ENCODE results near the gene CCDC117.
"Not testable (repeated sequence)": the region's sequence is repeated elsewhere in the genome, so short reads cannot be mapped to it uniquely, and the experiment has no call there.

Gene CCDC117

DNA sequence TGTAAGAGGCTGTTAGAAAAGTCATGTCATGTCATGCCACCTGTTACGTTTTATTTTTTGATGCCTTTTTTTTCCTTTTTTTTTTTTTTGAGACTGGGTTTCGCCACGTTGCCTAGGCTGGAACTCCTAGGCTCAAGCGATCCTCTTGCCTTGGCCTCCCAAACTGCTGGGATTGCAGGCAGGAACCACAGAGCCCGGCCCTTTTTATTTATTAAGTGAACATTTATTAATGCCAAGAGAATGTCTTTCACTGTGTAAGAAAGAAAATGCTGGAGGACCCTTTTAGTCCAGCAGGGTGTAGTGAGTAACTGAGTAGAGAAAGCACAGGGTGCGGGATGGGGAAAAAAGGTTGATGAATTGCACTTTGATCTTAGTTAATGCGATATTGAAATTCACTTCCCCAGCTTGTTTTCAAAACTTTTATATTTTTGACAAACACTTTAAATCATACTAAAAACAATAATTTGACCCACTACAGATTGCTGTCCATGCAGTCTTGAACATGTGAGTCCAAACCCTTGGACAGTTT is 30.2 kb downstream of the CCDC117 start:
- no peak for DNase-seq

DNA sequence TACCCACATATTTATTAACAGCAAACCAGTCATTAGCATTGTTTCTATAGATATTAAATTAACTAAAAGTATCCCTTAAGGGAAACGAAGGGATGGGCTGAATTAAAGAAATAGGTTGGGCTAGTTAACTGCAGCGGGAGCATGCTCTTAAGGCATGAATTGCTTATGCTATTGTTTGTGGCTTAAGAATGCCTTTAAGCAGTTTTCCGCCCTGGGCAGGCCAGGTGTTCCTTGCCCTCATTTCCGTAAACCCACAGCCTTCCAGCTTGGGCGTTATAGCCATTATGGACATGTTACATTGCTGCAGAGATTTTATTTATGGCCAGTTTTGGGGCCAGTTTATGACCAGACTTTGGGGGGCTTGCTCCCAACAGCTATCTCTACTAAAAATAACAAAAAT is 32.9 kb downstream of the CCDC117 start:
- DNase-seq: not testable (repeated sequence)

DNA sequence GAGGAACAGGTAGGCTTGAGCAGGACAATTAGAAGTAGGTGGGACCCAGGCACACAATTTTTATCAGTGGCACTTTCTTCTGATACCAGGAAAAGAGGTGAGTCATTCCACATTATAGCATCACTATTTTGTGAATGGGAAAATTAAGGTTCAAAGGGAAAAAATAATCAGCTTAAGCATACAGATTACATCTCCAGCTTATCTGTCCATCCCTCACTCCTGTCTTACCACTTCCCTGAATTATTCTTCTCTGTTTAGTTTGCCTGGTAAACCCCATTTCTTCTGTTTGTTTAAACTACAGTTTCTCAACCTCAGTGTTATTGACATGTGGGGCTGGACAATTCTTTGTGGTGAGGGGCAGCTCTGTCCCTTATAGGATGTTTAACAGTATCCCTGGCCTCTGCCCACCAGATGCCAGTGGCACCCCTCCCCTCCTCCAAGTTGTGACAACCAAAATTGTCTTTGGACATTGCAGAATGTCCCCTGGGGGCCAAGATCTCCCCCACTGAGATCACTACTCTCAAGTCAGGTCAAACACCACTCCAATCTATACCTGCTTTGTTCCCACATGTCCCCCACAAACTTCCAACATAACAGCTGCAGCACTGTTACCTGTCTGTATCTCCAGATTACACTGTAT is 36.3 kb downstream of the CCDC117 start:
- DNase-seq: no peak

DNA sequence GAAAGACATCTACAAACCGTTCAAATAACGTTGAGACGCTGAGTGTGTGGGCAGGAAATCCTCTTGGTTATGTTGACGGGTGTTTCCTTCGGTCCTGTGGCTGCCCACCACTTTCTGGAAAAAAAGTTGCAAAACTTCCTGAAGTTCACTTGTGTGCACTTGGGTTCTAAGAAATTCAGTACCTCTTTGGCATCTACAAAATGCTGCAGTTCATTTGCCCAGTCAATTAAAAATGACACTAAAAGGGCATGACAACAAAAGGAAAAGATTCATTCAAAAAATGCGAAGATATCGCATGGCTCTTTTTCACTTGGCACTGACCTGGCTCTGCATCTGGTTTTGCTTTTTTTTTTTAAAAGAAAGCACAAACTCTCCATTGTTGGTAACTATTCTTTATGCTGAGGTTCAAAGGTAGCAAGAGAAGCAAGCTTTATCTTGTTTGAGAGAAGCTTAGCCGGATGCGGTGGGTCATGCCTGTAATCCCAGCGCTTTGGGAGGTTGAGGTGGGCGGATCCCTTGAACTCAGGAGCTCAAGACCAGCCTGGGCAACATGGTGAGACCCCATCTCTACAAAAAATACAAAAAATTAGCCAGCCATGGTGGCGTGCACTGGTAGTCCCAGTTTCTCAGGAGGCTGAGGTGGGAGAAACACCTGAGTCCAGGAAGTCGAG is 38.5 kb downstream of the CCDC117 start:
- DNase-seq: no peak

DNA sequence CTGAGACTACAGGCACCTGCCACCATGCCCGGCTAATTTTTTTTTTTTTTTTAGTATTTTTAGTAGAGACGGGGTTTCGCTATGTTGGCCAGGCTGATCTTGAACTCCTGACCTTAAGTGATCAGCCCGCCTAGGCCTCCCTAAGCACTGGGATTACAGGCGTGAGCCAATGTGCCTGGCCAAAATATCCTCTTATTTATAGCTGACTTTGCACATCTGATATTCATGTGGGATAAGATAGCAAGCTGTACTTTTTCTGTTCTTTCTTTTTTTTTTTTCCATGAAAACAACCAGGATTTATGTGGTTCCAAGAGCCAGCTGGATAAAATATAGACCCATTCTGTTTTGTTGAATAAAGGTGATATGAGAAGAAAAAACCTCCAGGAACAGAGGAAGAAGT is 40.0 kb downstream of the CCDC117 start:
- DNase-seq: no peak

DNA sequence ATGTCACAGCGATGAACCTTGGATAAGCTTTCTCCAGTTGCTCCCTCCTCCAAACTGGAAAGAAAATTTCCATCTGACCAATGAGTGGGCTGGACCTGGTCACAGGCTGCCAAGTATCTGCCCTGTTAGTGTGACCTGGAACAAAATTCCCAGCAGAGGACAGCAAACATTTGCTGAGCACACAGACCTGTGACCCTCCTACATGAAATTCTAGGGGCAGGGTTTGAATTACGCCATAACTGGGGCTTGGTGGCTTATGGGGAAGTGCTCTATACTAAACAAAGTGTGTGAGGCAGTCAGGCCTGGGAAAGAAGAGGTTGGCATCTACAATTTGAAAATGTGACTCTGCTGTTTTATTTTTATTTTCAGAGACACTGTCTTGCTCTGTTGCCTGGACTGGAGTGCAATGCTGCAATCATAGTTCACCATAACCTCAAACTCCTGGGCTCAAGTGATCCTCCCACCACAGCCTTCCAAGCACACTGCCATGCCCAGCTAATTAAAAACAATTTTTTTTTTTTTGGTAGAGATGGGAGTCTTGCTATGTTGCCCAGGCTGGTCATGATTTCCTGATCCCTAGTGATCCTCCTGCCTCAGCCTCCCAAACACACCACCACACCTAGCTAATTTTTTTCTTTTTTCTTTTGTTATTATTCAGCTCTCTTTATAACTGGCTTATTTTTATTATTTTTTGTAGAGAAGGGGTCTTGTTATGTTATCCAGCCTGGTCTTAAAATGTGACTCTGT is 41.5 kb downstream of the CCDC117 start:
- no peak for DNase-seq

DNA sequence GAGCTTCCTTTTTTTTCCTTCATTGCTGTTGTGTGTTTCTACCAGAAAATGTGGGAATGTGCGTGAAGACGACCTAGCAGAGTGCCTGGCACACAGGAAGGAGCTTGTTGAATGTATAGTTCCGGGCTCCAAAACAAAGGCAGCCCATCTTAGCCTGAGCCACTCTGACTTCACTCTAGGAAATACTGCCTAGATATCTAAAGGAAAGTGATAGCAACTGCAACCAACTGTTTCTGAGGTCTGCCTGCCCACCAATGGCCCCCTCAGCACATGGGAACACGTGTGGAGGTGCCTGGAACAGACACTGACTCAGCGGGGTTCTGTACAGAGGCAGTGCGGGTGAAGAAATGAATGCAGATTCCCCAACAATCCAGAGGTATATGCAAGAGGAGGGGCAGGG is 42.6 kb downstream of the CCDC117 start:
- no peak for DNase-seq

DNA sequence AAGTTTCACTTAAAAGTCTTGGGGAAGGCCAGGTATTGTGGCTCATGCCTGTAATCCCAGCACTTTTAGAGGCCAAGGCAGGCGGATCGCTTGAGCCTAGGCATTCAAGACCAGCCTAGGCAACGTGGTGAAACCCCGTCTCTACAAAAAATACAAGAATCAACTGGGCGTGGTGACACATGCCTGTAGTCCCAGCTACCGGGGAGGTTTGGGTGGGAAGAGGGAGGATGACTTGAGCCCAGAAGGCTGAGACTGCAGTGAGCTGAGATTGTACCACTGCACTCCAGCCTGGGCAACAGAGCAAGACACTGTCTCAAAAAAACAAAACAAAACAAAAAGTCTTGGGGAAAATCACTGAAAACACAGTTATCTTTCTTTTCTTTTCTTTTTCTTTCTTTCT is 43.2 kb downstream of the CCDC117 start:
- DNase-seq: no peak

DNA sequence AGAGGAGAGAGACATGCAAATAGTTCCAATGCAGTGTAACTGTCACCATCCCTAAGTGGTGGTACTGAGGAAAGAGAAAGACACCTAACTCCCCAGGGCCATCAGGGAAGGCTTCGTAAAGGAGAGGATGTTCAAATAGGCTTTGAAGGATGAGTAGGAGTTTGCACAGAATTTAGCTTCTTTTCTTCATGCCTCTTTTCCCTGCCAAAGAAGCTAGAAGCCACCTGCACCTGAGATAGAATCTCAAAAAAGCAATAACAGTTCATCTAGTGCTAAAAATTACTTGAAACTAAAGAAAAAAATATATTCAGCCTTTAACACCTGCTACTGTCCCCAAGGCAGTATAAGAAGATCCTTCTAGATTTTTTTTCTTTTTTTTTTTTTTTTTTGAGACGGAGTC is 44.6 kb downstream of the CCDC117 start:
- no peak for DNase-seq

DNA sequence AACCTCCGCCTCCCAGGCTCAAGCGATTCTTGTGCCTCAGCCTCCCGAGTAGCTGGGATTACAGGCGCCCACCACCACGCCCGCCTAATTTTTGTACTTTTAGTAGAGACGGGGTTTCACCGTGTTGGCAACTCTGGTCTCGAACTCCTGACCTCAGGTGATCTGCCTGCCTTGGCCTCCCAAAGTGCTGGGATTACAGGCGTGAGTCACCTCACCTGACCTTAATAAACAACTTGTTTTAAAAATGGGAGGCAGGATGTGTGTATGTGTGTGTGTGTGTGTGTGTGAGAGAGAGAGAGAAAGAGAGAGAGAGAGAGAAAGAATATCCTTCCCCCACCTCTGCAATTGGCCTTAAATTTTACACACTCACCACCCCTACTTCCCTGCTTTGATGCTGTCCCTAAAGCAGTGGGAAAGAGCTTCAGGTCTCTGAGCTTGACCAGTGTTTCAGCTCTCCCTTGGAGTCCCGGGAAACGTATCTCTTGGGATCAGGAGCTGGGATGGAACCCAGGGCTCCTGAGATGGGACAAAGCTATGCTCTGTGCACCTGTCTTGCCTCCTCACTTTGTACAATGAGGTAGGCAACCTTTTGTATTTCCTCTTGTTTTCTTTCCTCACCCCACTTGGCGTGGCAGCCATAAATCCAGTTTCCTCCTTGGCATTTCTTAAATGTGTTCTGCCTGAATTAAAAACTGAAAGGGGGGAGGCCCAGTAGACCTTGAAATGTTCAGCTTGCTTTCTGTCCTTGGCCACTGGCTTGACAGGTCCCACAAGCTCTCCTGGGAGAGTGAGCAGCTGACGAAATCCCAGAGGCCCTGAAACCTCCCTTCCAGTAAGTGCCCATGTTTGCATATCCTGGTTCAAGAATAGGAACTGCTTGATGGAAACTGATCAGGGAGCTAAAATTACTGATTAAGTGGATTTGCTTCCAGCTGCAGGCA is 45.7 kb downstream of the CCDC117 start:
- DNase-seq: no peak

DNA sequence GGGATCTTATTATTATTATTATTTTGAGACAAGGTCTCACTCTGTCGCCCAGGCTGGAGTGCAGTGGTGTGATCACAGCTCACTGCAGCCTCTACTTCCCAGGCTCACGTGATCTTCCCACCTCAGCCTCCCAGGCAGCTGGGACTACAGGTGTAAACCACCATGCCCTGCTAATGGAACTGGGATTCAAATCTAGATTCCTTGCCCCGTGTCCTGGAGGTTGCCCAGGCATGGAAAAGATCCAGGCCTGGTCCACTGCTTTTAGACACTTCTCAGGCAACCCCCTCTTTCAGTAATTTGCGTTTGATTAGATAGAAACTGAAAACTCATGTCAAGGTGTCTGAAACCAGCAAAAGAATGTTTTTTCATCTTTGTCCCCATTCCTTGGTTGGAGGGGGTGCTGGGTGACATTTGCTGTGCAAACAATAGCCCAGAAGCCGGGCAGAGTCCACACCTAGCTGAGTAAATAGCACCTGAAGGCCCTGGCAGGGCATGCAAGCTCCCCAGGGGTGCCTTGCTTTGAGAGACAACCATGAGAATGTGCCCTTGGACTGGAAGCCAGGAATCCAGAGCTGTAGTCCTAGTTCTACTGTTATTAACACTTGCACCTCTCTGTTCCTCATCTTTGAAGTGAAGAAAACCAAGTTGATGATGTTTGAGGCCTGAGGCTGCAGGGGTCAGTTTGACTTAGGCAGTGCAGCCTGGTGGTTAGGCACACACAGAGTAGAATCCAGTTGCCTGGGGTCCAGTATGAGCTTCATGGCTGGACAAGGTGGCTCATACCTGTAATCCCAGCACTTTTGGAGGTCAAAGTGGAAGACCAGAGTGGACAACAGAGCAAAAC is 47.0 kb downstream of the CCDC117 start:
- no peak for DNase-seq

DNA sequence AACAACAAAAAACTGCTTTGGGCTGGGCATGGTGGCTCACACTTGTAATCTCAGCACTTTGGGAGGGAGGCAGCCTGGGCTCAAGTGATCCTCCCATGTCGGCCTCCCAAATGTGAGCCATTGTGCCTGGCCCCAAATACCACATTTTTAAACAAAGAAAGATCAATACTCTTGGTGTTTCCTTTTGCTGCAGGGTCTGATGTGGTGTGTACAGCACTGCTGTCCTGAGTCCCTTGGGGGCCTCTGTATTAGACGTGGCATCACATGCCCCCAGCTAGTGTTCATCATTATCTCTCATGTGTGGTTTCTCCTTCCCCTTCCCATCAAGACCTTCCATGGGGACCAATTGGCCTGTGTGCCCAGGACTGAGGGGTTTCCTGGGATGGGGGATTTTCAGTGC is 48.4 kb downstream of the CCDC117 start:
- DNase-seq: no peak

DNA sequence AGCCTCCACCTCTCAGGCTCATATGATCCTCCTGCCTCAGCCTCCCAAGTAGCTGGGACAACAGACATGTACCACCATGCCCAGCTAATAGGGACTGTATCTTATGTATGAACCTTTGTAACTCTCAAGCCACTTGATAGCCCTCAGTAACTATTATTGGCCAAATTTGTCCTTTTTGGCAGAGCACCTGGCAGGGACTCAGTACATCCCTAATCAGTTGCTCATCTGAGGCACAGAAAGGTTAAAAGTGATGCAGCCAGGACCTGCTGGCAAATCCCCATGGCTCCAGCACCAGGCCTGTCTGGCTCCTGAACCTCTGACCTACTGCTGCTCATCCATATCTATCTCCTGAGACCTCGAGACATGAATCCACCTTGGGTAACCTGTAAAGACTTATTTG is 49.0 kb downstream of the CCDC117 start:
- no peak for DNase-seq

DNA sequence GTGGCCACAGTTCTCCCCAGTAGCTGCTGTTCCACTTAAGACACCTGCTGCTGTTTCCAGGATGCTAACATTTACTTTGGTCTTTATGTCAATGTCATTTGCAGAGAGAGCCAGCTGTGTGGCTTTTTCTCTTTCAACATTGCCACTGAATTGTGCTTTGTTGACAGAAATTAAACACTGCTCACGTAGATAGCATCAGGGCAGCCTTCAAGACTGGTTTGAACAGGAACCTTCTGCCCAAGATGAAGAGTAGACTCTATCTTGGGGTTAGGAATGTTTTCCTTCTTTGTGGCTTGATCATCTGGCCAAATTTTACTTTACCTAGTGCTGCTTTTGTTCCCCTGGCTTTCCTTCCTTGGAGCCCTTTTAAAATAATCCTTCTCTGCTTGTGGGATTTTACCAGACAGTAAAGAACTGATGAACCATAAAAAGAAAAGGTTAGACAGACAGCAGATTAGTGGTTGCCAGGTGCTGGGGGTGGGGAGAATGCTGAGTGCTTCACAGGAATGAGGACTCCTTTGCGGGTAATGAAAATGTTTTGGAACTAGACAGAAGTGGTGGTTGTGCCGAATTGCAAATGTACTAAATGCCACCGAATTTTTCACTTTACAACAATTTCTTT is 50.5 kb downstream of the CCDC117 start:
- no peak for DNase-seq

DNA sequence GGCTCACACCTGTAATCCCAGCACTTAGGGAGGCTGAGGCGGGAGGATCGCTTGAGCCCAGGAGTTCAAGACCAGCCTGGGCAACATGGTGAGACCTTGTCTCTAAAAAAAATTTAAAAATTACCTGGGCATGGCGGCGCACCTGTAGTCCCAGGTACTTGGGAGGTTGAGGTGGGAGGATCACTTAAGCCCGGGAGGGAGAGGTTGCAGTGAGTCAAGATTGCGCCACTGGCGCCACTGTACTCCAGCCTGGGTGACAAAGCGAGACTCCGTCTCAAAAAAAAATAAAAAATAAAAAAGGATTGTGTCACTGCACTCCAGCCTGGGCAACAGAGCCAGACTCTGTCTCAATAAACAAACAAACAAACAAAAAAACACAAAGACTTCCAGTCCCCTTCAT is 52.0 kb downstream of the CCDC117 start:
- DNase-seq: not testable (repeated sequence)

DNA sequence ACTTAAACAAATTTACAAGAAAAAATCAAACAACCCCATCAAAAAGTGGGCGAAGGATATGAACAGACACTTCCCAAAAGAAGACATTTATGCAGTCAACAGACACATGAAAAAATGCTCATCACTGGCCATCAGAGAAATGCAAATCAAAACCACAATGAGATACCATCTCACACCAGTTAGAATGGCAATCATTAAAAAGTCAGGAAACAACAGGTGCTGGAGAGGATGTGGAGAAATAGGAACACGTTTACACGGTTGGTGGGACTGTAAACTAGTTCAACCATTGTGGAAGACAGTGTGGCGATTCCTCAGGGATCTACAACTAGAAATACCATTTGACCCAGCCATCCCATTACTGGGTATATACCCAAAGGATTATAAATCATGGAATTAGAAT is 53.9 kb downstream of the CCDC117 start:
- DNase-seq: not testable (repeated sequence)

DNA sequence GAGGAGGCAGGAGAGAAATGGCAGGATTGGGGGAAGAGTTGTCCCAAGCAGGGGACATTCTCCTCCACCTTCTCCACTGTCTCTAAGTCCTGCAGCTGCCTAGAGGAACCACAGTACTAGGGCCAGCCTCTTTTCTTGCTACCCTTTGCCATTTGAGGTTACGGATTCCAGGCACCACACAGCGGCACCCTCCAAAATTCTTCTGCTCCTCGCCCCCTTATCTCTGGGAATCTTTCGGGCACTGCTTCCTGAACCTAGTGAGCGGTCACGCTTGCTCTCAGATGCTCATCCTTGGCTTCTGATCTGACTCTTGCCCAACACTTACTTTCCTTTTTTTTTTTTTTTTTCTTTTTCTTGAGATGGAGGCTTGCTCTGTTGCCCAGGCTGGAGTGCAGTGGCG is 54.4 kb downstream of the CCDC117 start:
- DNase-seq: no peak

DNA sequence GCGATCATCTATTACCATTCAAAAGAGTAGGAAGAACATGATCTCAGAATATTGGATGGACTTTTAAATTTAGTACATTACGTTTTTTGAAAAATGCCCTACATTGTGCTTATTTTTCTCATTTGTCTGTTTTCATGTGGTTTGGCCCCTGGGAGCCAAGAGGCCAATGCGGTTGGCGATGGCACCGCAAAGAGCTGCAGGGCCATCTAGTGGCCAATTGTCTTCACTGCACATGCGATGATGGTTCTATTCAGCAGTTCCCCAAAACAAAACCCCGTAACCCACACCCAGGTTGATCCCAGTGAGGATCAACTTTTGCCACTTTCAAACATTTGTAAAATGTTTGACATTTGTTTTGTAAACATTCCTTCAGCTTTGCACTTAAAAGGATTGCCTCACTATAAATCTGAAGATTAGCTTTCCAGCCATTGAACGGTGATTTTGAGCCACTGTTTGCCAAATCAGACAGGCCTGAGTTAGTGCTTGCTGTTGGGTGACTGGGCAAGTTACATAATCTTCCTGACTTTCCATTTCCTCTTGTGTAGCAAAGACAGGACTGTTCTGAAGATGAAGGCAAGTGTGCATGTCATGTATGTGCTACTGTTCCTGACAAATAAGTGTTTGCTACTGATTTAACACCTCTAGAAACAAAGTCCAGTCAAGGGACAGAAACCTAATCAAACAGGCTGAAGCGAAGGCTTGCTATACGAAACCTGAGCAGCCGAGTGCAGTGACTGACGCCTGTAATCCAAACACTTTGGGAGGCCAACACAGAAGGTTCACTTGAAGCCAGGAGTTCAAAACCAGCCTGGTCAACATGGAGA is 57.1 kb downstream of the CCDC117 start:
- DNase-seq: peak; percentile 71

DNA sequence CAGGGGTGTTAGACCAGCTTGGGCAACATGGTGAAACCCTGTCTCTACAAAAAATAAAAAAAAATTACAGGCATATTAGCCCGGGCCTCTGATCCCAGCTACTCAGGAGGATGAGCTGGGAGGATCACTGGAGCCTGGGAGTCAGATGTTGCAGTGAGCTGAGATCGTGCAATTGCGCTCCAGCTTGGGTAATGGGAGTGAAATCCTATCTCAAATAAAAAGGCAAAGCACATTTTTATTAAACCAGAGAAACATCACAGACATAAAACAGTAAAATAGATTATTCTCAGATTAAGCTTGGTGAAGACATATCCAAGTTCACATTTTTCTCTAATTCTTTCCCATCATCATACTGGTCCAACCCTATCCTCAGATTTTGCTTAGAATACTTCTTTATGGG is 57.9 kb downstream of the CCDC117 start:
- DNase-seq: no peak

Data from stimulated activated CD4-positive, alpha-beta T cell treated with anti-CD3 and anti-CD28 coated beads, Interleukin-4, amount 100 ng/mL, for 1 hour (primary cell).